GM18517 (cell line): Measurements from ENCODE around the gene TMEM121.
"Not testable (repeated sequence)": the region's sequence is repeated elsewhere in the genome, so short reads cannot be mapped to it uniquely, and the experiment has no call there.

Experiments
- ATAC-seq: cut with Tn5 transposase; IDR thresholded peaks from one replicate; pipeline ENCODE4 v1.9.1; 2021; ENCODE audit warnings: mild to moderate bottlenecking, moderate library complexity; ENCODE audit not compliant: unreplicated experiment

TMEM121 gene

GRCh38 chr14:105541218-105541875 lies 15.0 kb downstream of the TMEM121 start:
- ATAC-seq: no peak

- ATAC-seq: not testable (repeated sequence)
Measured at GRCh38 chr14:105545676-105546075, 19.3 kb downstream of the TMEM121 start.

GRCh38 chr14:105546410-105546809 lies 20.0 kb downstream of the TMEM121 start:
- ATAC-seq: not testable (repeated sequence)

GRCh38 chr14:105547072-105547471 lies 20.7 kb downstream of the TMEM121 start:
- not testable (repeated sequence) for ATAC-seq

GRCh38 chr14:105547741-105548169 lies 21.4 kb downstream of the TMEM121 start:
- ATAC-seq: no peak

- no peak for ATAC-seq
Measured at GRCh38 chr14:105549481-105549880, 23.1 kb downstream of the TMEM121 start.

GRCh38 chr14:105554022-105554421 lies 27.6 kb downstream of the TMEM121 start:
- no peak for ATAC-seq

- ATAC-seq: no peak
Measured at GRCh38 chr14:105554523-105554922, 28.1 kb downstream of the TMEM121 start.

- ATAC-seq: not testable (repeated sequence)
Measured at GRCh38 chr14:105557671-105558070, 31.3 kb downstream of the TMEM121 start.

- ATAC-seq: not testable (repeated sequence)
Measured at GRCh38 chr14:105558449-105559154, 32.2 kb downstream of the TMEM121 start.

- ATAC-seq: peak; percentile 44
Measured at GRCh38 chr14:105559384-105560047, 33.1 kb downstream of the TMEM121 start.

- ATAC-seq: peak; percentile 45
Measured at GRCh38 chr14:105560048-105560669, 33.8 kb downstream of the TMEM121 start.

GRCh38 chr14:105561345-105561744 lies 35.0 kb downstream of the TMEM121 start:
- ATAC-seq: not testable (repeated sequence)

- no peak for ATAC-seq
Measured at GRCh38 chr14:105562713-105563346, 36.4 kb downstream of the TMEM121 start.

GRCh38 chr14:105563347-105563737 lies 37.0 kb downstream of the TMEM121 start:
- no peak for ATAC-seq

- not testable (repeated sequence) for ATAC-seq
Measured at GRCh38 chr14:105564536-105564935, 38.2 kb downstream of the TMEM121 start.

- ATAC-seq: not testable (repeated sequence)
Measured at GRCh38 chr14:105565185-105565919, 39.0 kb downstream of the TMEM121 start.

- ATAC-seq: peak; percentile 48
Measured at GRCh38 chr14:105566248-105567163, 40.1 kb downstream of the TMEM121 start.
